Liver (tissue), 9 donors: Measurements from ENCODE around the gene MAPK4. TPM values are rescaled to one million over a fixed set of nuclear protein-coding genes. Genes with fewer than 3 reads are reported as not detected.

Experiments
- DNase-seq: peaks from one replicate; pipeline ENCODE4 v3.0.0-alpha.2; 2017; ENCODE audit warnings: low spot score
- H3K27ac ChIP-seq, 2 donors: one replicate each; pipeline ENCODE4 v1.7.0; 2013; ENCODE audit warnings: inconsistent platforms in 2 of 2, low read length in 2 of 2, control low read depth in 1 of 2, low read depth in 1 of 2, mild to moderate bottlenecking in 1 of 2
- H3K27me3 ChIP-seq, 4 donors: one replicate each; pipeline versions ENCODE4 v1.6.1 to v1.7.0; 2013; ENCODE audit warnings: low read length in 3 of 4, inconsistent platforms in 1 of 4, mild to moderate bottlenecking in 1 of 4, moderate library complexity in 1 of 4; ENCODE audit not compliant: control insufficient read depth in 4 of 4, insufficient read depth in 4 of 4
- H3K36me3 ChIP-seq, 4 donors: one replicate each; pipeline versions ENCODE4 v1.6.1 to v1.7.0; 2013; ENCODE audit warnings: low read length in 3 of 4, mild to moderate bottlenecking in 3 of 4, low read depth in 1 of 4, moderate library complexity in 1 of 4; ENCODE audit not compliant: control insufficient read depth in 4 of 4, insufficient read depth in 3 of 4
- H3K4me1 ChIP-seq, 4 donors: one replicate each; pipeline versions ENCODE4 v1.6.1 to v1.7.0; 2013; ENCODE audit warnings: low read length in 3 of 4, mild to moderate bottlenecking in 3 of 4, moderate library complexity in 1 of 4; ENCODE audit not compliant: control insufficient read depth in 4 of 4, insufficient read depth in 4 of 4
- H3K4me3 ChIP-seq, 3 donors: one replicate each; pipeline versions ENCODE4 v1.6.1 to v1.7.0; 2013; ENCODE audit warnings: low read length in 3 of 3, control low read depth in 1 of 3, low read depth in 1 of 3, mild to moderate bottlenecking in 1 of 3
- H3K9ac ChIP-seq, 2 donors: one replicate each; pipeline ENCODE4 v1.7.0; 2013; ENCODE audit warnings: low read length in 2 of 2, mild to moderate bottlenecking in 2 of 2, moderate library complexity in 2 of 2, control low read depth in 1 of 2, low read depth in 1 of 2
- H3K9me3 ChIP-seq, 4 donors: one replicate each; pipeline versions ENCODE4 v1.6.1 to v1.7.0; 2013; ENCODE audit warnings: low read length in 3 of 4; ENCODE audit not compliant: control insufficient read depth in 4 of 4
- ATF3 ChIP-seq: IDR thresholded peaks from 2 replicates; pipeline ENCODE4 v1.6.1; 2016; ENCODE audit warnings: antibody characterized with exemption
- CTCF ChIP-seq: fragments of 150-350 bp; IDR thresholded peaks from 2 replicates; pipeline ENCODE4 v1.5.1; 2017; ENCODE audit warnings: improper control_type of control experiment, low read depth, low read length; ENCODE audit not compliant: missing input control
- EGR1 ChIP-seq, 2 donors: IDR thresholded peaks; 2 replicates each; pipeline ENCODE4 v1.6.1; 2016 to 2018; ENCODE audit warnings: antibody characterized with exemption in 2 of 2, low read depth in 2 of 2
- FOXA1 ChIP-seq: IDR thresholded peaks from 2 replicates; pipeline ENCODE4 v1.6.1; 2016; ENCODE audit warnings: antibody characterized with exemption
- FOXA2 ChIP-seq: IDR thresholded peaks from 2 replicates; pipeline ENCODE4 v1.6.1; 2016; ENCODE audit warnings: antibody characterized with exemption
- GABPA ChIP-seq, 2 donors: IDR thresholded peaks in 1 of 2; conservative IDR thresholded peaks in 1 of 2; 2 replicates each; pipeline ENCODE4 v1.6.1; 2016; ENCODE audit warnings: antibody characterized with exemption in 2 of 2, mild to moderate bottlenecking in 1 of 2, moderate library complexity in 1 of 2
- HNF4A ChIP-seq, 2 donors: conservative IDR thresholded peaks; 2 replicates each; pipeline ENCODE4 v1.6.1; 2016; ENCODE audit warnings: antibody characterized with exemption in 2 of 2, mild to moderate bottlenecking in 2 of 2
- HNF4G ChIP-seq: IDR thresholded peaks from 2 replicates; pipeline ENCODE4 v1.6.1; 2016; ENCODE audit warnings: antibody characterized with exemption
- JUND ChIP-seq, 2 donors: IDR thresholded peaks; 2 replicates each; pipeline ENCODE4 v1.6.1; 2016; ENCODE audit warnings: antibody characterized with exemption in 2 of 2
- NR2F2 ChIP-seq: IDR thresholded peaks from 2 replicates; pipeline ENCODE4 v1.6.1; 2016; ENCODE audit warnings: antibody characterized with exemption
- RAD21 ChIP-seq, 2 donors: IDR thresholded peaks; 2 replicates each; pipeline ENCODE4 v1.6.1; 2016; ENCODE audit warnings: antibody characterized with exemption in 2 of 2, mild to moderate bottlenecking in 2 of 2
- RXRA ChIP-seq, 2 donors: IDR thresholded peaks; 2 replicates each; pipeline ENCODE4 v1.6.1; 2017 to 2018; ENCODE audit warnings: antibody characterized with exemption in 2 of 2, mild to moderate bottlenecking in 1 of 2
- SP1 ChIP-seq: IDR thresholded peaks from 2 replicates; pipeline ENCODE4 v1.6.1; 2018; ENCODE audit warnings: antibody characterized with exemption, mild to moderate bottlenecking
- TAF1 ChIP-seq: conservative IDR thresholded peaks from 2 replicates; pipeline ENCODE4 v1.6.1; 2016; ENCODE audit warnings: antibody characterized with exemption, mild to moderate bottlenecking
- YY1 ChIP-seq: IDR thresholded peaks from 2 replicates; pipeline ENCODE4 v1.6.1; 2016; ENCODE audit warnings: antibody characterized with exemption, mild to moderate bottlenecking
- WGBS: extraction: QIAGEN DNeasy Blood & Tissue Kit; methylation state at CpG from one replicate; pipeline ENCODE4 v1.1.7; 2013; 5-methylcytosine and 5-hydroxymethylcytosine counted together
- polyA plus RNA-seq, 2 donors: library from polyadenylated mRNA; stranded (reverse) in 1 of 2; unstranded in 1 of 2; fragments of 200-250 nt in 1 of 2; fragments of >200 nt in 1 of 2; fragmentation: Nextera tagmentation in 1 of 2; extraction: Ambion mirVana in 1 of 2; gene quantifications; one replicate each; pipeline versions ENCODE4 v1.2.1 to v1.2.3, GENCODE V29; 2013 to 2015
- total RNA-seq, 2 donors: library from RNA; depleted of rRNA; stranded (reverse); fragments of >200 nt; gene quantifications; one replicate each; pipeline ENCODE4 v1.2.3, GENCODE V29; 2014
- TF ChIP-seq, protein P1 (sequence below): IDR thresholded peaks from 2 replicates; pipeline ENCODE4 v1.6.1; 2016; ENCODE audit warnings: antibody characterized with exemption
- donor health status: healthy.
- donor health status: healthy.
- donor health status: healthy.
- donor health status: healthy.
- donor health status: healthy.

MAPK4 gene
- total and polyA plus RNA-seq, 4 donors = under 0.01 to 4.9 (median 1.5) TPM

- H3K27ac ChIP-seq = no peak overlapping the region
- WGBS = 86% methylated on average over 4 of the region's 4 CpGs
- no peaks in the 10 kb centered on the region for H3K9me3 ChIP-seq
These were observed 40.9 kb upstream of the MAPK4 start for GRCh38 chr18:50518787-50519546.

DNA sequence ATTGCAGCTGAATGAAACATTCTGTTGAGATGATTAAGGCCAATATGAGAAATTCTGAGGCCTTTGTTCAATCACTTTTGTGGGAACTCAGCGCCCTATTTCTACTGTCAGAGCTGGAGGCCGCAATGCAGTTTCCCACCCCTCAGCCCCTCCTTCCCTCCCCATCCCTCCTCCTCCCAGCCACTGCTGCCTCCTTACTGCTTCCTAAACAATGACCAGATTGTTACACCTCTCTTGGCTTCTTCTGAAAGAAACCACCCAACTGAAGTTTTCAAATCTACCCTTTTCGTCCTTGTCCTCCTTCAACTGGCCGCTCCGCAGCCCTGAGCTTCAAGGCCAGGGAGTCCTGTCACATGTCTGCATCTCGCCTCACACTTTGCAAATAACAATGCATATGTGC is 36.7 kb upstream of the MAPK4 start:
- 91% methylated on average over 6 of the region's 6 CpGs for WGBS
- no peak for DNase-seq
- peaks cover 0 to 10% (median 6%) of the 10 kb centered on the region in 4 donors for H3K4me1 ChIP-seq

More at GRCh38 chr18:50518787-50519546, 40.9 kb upstream of the MAPK4 start:
- TF ChIP-seq RAD21 (IDR thresholded peaks at IDR 0.05) = no peak
- no peak for TF ChIP-seq JUND (IDR thresholded peaks at IDR 0.05)
- no peak for TF ChIP-seq YY1
- no peak for TF ChIP-seq HNF4A (conservative IDR thresholded peaks at IDR 0.05)
- TF ChIP-seq, protein P1, sequence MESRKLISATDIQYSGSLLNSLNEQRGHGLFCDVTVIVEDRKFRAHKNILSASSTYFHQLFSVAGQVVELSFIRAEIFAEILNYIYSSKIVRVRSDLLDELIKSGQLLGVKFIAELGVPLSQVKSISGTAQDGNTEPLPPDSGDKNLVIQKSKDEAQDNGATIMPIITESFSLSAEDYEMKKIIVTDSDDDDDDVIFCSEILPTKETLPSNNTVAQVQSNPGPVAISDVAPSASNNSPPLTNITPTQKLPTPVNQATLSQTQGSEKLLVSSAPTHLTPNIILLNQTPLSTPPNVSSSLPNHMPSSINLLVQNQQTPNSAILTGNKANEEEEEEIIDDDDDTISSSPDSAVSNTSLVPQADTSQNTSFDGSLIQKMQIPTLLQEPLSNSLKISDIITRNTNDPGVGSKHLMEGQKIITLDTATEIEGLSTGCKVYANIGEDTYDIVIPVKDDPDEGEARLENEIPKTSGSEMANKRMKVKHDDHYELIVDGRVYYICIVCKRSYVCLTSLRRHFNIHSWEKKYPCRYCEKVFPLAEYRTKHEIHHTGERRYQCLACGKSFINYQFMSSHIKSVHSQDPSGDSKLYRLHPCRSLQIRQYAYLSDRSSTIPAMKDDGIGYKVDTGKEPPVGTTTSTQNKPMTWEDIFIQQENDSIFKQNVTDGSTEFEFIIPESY = no peak
- TF ChIP-seq HNF4G = no peak
- TF ChIP-seq GABPA (IDR thresholded peaks at IDR 0.05 in 1 of 2, conservative IDR thresholded peaks at IDR 0.05 in 1 of 2) = no peak
- no peak for TF ChIP-seq NR2F2
- no peak for TF ChIP-seq RXRA (IDR thresholded peaks at IDR 0.05)
- no peak for TF ChIP-seq FOXA1
- TF ChIP-seq EGR1 (IDR thresholded peaks at IDR 0.05; ENCODE audit: low read depth in 2 of 2) = no peak
- TF ChIP-seq ATF3 = no peak
- no peak for TF ChIP-seq CTCF
- no peak for TF ChIP-seq TAF1
- no peak for TF ChIP-seq FOXA2
- no peak for TF ChIP-seq SP1
- H3K4me1 ChIP-seq = peaks cover 0 to 3% (median 0%) of the 10 kb centered on the region in 4 donors
- no peaks in the 10 kb centered on the region for H3K36me3 ChIP-seq
- H3K4me3 ChIP-seq = no peak overlapping the region
- H3K27me3 ChIP-seq = no peaks in the 10 kb centered on the region
- DNase-seq = no peak
- no peak overlapping the region for H3K9ac ChIP-seq

More for the DNA sequence above, 36.7 kb upstream of the MAPK4 start:
- H3K9me3 ChIP-seq = no peaks in the 10 kb centered on the region
- no peaks in the 10 kb centered on the region for H3K27me3 ChIP-seq
- H3K36me3 ChIP-seq = no peaks in the 10 kb centered on the region
- H3K9ac ChIP-seq = no peak overlapping the region
- H3K4me3 ChIP-seq = no peak overlapping the region
- TF ChIP-seq HNF4A (conservative IDR thresholded peaks at IDR 0.05) (no peak), ATF3 (no peak)
- H3K27ac ChIP-seq = no peak overlapping the region
